ACHN (cell line): ENCODE measurements around the gene CNTNAP2.
"Not testable (repeated sequence)": the region's sequence is repeated elsewhere in the genome, so short reads cannot be mapped to it uniquely, and the experiment has no call there.

Source experiments
- DNase-seq: peaks from one replicate; pipeline ENCODE4 v3.0.0-alpha.2; 2015
- in situ Hi-C: cut with HindIII; loops from 2 replicates; pipeline ENCODE4 v1.10.0; 2017; ENCODE audit warnings: low sequenced_read_pairs, low pct_ligation_motif_present, low pct_unique_long_range_greater_than_20kb

Gene CNTNAP2

GRCh38 chr7:146875981-146876380, 759.4 kb downstream of the CNTNAP2 start:
- in situ Hi-C loops, result no loop called here
- no peak for DNase-seq

- in situ Hi-C loops, result no loop called here
Observed at GRCh38 chr7:146876411-146876810, 759.8 kb downstream of the CNTNAP2 start.

GRCh38 chr7:146878901-146879300, 762.3 kb downstream of the CNTNAP2 start:
- no peak for DNase-seq
- in situ Hi-C loops, result no loop called here

More at GRCh38 chr7:146876411-146876810, 759.8 kb downstream of the CNTNAP2 start:
- no peak for DNase-seq

GRCh38 chr7:146885231-146885630, 768.6 kb downstream of the CNTNAP2 start:
- in situ Hi-C loops, result no loop called here
- no peak for DNase-seq

- DNase-seq, result no peak
Observed at GRCh38 chr7:146889806-146890555, 773.4 kb downstream of the CNTNAP2 start.

GRCh38 chr7:146892151-146892550, 775.5 kb downstream of the CNTNAP2 start:
- DNase-seq, result peak; percentile 61
- in situ Hi-C loops, result no loop called here

More at GRCh38 chr7:146889806-146890555, 773.4 kb downstream of the CNTNAP2 start:
- in situ Hi-C loops, result no loop called here

- in situ Hi-C loops, result no loop called here
- no peak for DNase-seq
Observed at GRCh38 chr7:146894927-146895326, 778.3 kb downstream of the CNTNAP2 start.

- in situ Hi-C loops, result no loop called here
- DNase-seq, result no peak
Observed at GRCh38 chr7:146902266-146902665, 785.7 kb downstream of the CNTNAP2 start.

- in situ Hi-C loops, result no loop called here
- DNase-seq, result peak; percentile 58
Observed at GRCh38 chr7:146902728-146903127, 786.1 kb downstream of the CNTNAP2 start.

GRCh38 chr7:146905746-146906145, 789.1 kb downstream of the CNTNAP2 start:
- in situ Hi-C loops, DNase-seq: not testable (repeated sequence)

- in situ Hi-C loops, result no loop called here
- no peak for DNase-seq
Observed at GRCh38 chr7:146922782-146923181, 806.2 kb downstream of the CNTNAP2 start.

- no peak for DNase-seq
- in situ Hi-C loops, result no loop called here
Observed at GRCh38 chr7:146926841-146927240, 810.2 kb downstream of the CNTNAP2 start.

GRCh38 chr7:146937836-146938235, 821.2 kb downstream of the CNTNAP2 start:
- DNase-seq, result peak; percentile 14
- in situ Hi-C loops, result no loop called here

GRCh38 chr7:146943483-146943882, 826.9 kb downstream of the CNTNAP2 start:
- no peak for DNase-seq
- in situ Hi-C loops, result no loop called here

- no peak for DNase-seq
- in situ Hi-C loops, result no loop called here
Observed at GRCh38 chr7:146948703-146949102, 832.1 kb downstream of the CNTNAP2 start.

- no peak for DNase-seq
- in situ Hi-C loops, result no loop called here
Observed at GRCh38 chr7:146956321-146956720, 839.7 kb downstream of the CNTNAP2 start.

GRCh38 chr7:146956853-146957252, 840.3 kb downstream of the CNTNAP2 start:
- in situ Hi-C loops, result no loop called here

GRCh38 chr7:146960773-146961391, 844.3 kb downstream of the CNTNAP2 start:
- in situ Hi-C loops, result no loop called here
- DNase-seq, result peak; percentile 54

More at GRCh38 chr7:146956853-146957252, 840.3 kb downstream of the CNTNAP2 start:
- no peak for DNase-seq

- in situ Hi-C loops, result no loop called here
- peak; percentile 92 for DNase-seq
Observed at GRCh38 chr7:146961617-146962016, 845.0 kb downstream of the CNTNAP2 start.

GRCh38 chr7:146966274-146966673, 849.7 kb downstream of the CNTNAP2 start:
- no peak for DNase-seq

More at GRCh38 chr7:146966274-146966673, 849.7 kb downstream of the CNTNAP2 start:
- in situ Hi-C loops, result no loop called here
